Sigmoid colon (tissue), 7 donors: ENCODE results near the gene SLC25A13. TPM values are rescaled to one million over a fixed set of nuclear protein-coding genes. Genes with fewer than 3 reads are reported as not detected.
"Not testable (repeated sequence)": the region's sequence is repeated elsewhere in the genome, so short reads cannot be mapped to it uniquely, and the experiment has no call there.

ENCODE experiments used
- DNase-seq: peaks from one replicate; pipeline ENCODE4 v3.0.0-alpha.2; 2019
- H3K27ac ChIP-seq, 4 donors: fragments of 200-600 bp; sonication (generic); one replicate each; pipeline ENCODE4 v1.5.1; 2016 to 2019; ENCODE audit warnings: mild to moderate bottlenecking in 1 of 4
- H3K27me3 ChIP-seq, 3 donors: fragments of 200-600 bp; sonication (generic); one replicate each; pipeline ENCODE4 v1.5.1; 2019; ENCODE audit warnings: mild to moderate bottlenecking in 1 of 3
- H3K36me3 ChIP-seq, 4 donors: fragments of 200-600 bp; sonication (generic); one replicate each; pipeline ENCODE4 v1.5.1; 2016 to 2019
- H3K4me1 ChIP-seq, 4 donors: fragments of 200-600 bp; sonication (generic); one replicate each; pipeline ENCODE4 v1.5.1; 2017 to 2019
- H3K4me3 ChIP-seq, 4 donors: fragments of 200-600 bp; sonication (generic); one replicate each; pipeline ENCODE4 v1.5.1; 2017 to 2019; ENCODE audit warnings: mild to moderate bottlenecking in 2 of 4, moderate library complexity in 1 of 4
- H3K9me3 ChIP-seq, 4 donors: fragments of 200-600 bp in 3 of 4; sonication (generic) in 3 of 4; one replicate each; pipeline versions ENCODE4 v1.5.1 to v1.6.1; 2013 to 2019
- EP300 ChIP-seq, 4 donors: sonication (generic); formaldehyde crosslinking; IDR thresholded peaks; one replicate each; pipeline ENCODE4 v1.6.1; 2017; ENCODE audit warnings: antibody characterized with exemption in 4 of 4
- POLR2A ChIP-seq, 2 donors: fragments of 450-650 bp; IDR thresholded peaks; one replicate each; pipeline ENCODE4 v1.6.1; 2016; ENCODE audit warnings: antibody characterized with exemption in 2 of 2, mild to moderate bottlenecking in 2 of 2, moderate library complexity in 2 of 2
- POLR2AphosphoS5 ChIP-seq, 4 donors: sonication (generic); formaldehyde crosslinking; IDR thresholded peaks; one replicate each; pipeline ENCODE4 v1.6.1; 2017; ENCODE audit warnings: antibody characterized with exemption in 4 of 4
- WGBS, 2 donors: extraction: QIAGEN DNeasy Blood & Tissue Kit; methylation state at CpG; one replicate each; pipeline ENCODE4 v1.1.7; 2013; 5-methylcytosine and 5-hydroxymethylcytosine counted together
- intact Hi-C: fragments of 100-400 bp; cut with DNase I; formaldehyde crosslinking; loops from one replicate; pipeline ENCODE4 v1.15.1; 2023
- polyA plus RNA-seq, 3 donors: library from polyadenylated mRNA; stranded (reverse); fragments of 200-250 nt; gene quantifications; one replicate each; pipeline ENCODE4 v1.2.3, GENCODE V29; 2013
- total RNA-seq, 4 donors: library from RNA; depleted of rRNA; stranded (reverse); fragments of >200 nt; gene quantifications; one replicate each; pipeline ENCODE4 v1.1.0, GENCODE V29; 2016
- TF ChIP-seq, protein P1 (sequence below), 4 experiments: fragments of 450-650 bp in 3 of 4; fragments of 200-600 bp in 1 of 4; IDR thresholded peaks; one replicate each; pipeline ENCODE4 v1.5.1; 2016 to 2019; ENCODE audit warnings: antibody characterized with exemption in 4 of 4, mild to moderate bottlenecking in 3 of 4, moderate library complexity in 2 of 4
- donor health status: healthy with polysubstance abuse.
- donor health status: Bipolar disorder and iron deficiency.
- donor health status: healthy.

SLC25A13 gene
- total and polyA plus RNA-seq, 7 donors = 10.7 to 33.0 (median 20.8) TPM

DNA sequence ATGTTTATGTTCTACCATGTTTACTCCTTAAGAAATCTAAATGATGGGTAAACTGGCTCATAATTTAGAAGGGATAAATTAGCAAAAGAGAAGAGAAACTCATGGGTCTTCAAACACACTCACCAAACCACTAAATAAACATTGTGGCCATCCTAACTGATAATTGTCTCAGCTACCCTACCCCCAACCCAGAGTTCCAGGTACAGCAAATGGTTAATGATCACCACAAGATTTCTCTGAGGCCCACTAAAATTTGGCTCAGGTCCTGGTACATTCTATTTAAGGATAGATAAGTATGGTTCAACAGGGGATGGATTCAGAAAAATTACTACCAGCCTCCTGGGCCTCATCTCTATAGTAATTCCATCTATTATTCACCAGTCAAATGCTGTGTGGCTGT, 21.4 kb downstream of the SLC25A13 start:
- Histone ChIP-seq H3K27me3 (no peaks in the 10 kb centered on the region), H3K4me1 (peaks cover 0 to 4% (median 2%) of the 10 kb centered on the region in 4 donors)
- intact Hi-C loops = no loop called here

GRCh38 chr7:96299496-96299895, 22.4 kb downstream of the SLC25A13 start:
- no peaks in the 10 kb centered on the region for H3K27me3 ChIP-seq
- peaks cover 0 to 14% (median 0%) of the 10 kb centered on the region in 4 donors for H3K36me3 ChIP-seq
- no peak for DNase-seq
- peaks cover 0 to 4% (median 2%) of the 10 kb centered on the region in 4 donors for H3K4me1 ChIP-seq
- no peaks in the 10 kb centered on the region for H3K9me3 ChIP-seq
- intact Hi-C loops = no loop called here
- H3K27ac ChIP-seq = no peak overlapping the region
- 93 to 96% methylated on average over 1 of the region's 1 CpG for WGBS, 2 donors
- H3K4me3 ChIP-seq = no peak overlapping the region
- TF ChIP-seq EP300 (IDR thresholded peaks at IDR 0.05) = no peak
- TF ChIP-seq POLR2AphosphoS5 (IDR thresholded peaks at IDR 0.05) = no peak
- TF ChIP-seq, protein P1, sequence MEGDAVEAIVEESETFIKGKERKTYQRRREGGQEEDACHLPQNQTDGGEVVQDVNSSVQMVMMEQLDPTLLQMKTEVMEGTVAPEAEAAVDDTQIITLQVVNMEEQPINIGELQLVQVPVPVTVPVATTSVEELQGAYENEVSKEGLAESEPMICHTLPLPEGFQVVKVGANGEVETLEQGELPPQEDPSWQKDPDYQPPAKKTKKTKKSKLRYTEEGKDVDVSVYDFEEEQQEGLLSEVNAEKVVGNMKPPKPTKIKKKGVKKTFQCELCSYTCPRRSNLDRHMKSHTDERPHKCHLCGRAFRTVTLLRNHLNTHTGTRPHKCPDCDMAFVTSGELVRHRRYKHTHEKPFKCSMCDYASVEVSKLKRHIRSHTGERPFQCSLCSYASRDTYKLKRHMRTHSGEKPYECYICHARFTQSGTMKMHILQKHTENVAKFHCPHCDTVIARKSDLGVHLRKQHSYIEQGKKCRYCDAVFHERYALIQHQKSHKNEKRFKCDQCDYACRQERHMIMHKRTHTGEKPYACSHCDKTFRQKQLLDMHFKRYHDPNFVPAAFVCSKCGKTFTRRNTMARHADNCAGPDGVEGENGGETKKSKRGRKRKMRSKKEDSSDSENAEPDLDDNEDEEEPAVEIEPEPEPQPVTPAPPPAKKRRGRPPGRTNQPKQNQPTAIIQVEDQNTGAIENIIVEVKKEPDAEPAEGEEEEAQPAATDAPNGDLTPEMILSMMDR (IDR thresholded peaks at IDR 0.05) = no peak
- TF ChIP-seq POLR2A (IDR thresholded peaks at IDR 0.05) = no peak

More for the DNA sequence above, 21.4 kb downstream of the SLC25A13 start:
- Histone ChIP-seq H3K36me3 (peaks cover 0 to 9% (median 0%) of the 10 kb centered on the region in 4 donors), H3K4me3 (no peak overlapping the region), H3K27ac (no peak overlapping the region), H3K9me3 (no peaks in the 10 kb centered on the region)
- no peak for DNase-seq
- TF ChIP-seq EP300 (IDR thresholded peaks at IDR 0.05) (no peak), POLR2AphosphoS5 (IDR thresholded peaks at IDR 0.05) (no peak), POLR2A (IDR thresholded peaks at IDR 0.05) (no peak)
- TF ChIP-seq, protein P1 (IDR thresholded peaks at IDR 0.05) = no peak

- Histone ChIP-seq H3K36me3 (peaks cover 0 to 14% (median 0%) of the 10 kb centered on the region in 4 donors), H3K4me1 (peaks cover 0 to 4% (median 2%) of the 10 kb centered on the region in 4 donors), H3K27ac (no peak overlapping the region), H3K9me3 (no peaks in the 10 kb centered on the region), H3K27me3 (no peaks in the 10 kb centered on the region), H3K4me3 (no peak overlapping the region)
- intact Hi-C loops = no loop called here
- DNase-seq = no peak
- TF ChIP-seq, protein P1 (IDR thresholded peaks at IDR 0.05) = no peak
- no peak for TF ChIP-seq EP300 (IDR thresholded peaks at IDR 0.05)
- TF ChIP-seq POLR2AphosphoS5 (IDR thresholded peaks at IDR 0.05) = no peak
- no peak for TF ChIP-seq POLR2A (IDR thresholded peaks at IDR 0.05)
Measured at GRCh38 chr7:96297876-96298275, 24.0 kb downstream of the SLC25A13 start.

- H3K4me3 ChIP-seq, intact Hi-C loops, H3K27me3 ChIP-seq, H3K27ac ChIP-seq, DNase-seq, H3K4me1 ChIP-seq, H3K9me3 ChIP-seq: not testable (repeated sequence)
- peaks cover 0 to 14% (median 0%) of the 10 kb centered on the region in 4 donors for H3K36me3 ChIP-seq
- 95% methylated on average over 5 of the region's 5 CpGs for WGBS, 2 donors
Measured at GRCh38 chr7:96297446-96297845, 24.5 kb downstream of the SLC25A13 start.

- DNase-seq, H3K27me3 ChIP-seq, H3K9me3 ChIP-seq, H3K27ac ChIP-seq, H3K4me1 ChIP-seq, H3K4me3 ChIP-seq, intact Hi-C loops: not testable (repeated sequence)
- peaks cover 0 to 14% (median 0%) of the 10 kb centered on the region in 4 donors for H3K36me3 ChIP-seq
- WGBS, 2 donors = 83 to 96% methylated on average over 3 to 4 of the region's 4 CpGs
Measured at GRCh38 chr7:96293911-96294310, 28.0 kb downstream of the SLC25A13 start.

DNA sequence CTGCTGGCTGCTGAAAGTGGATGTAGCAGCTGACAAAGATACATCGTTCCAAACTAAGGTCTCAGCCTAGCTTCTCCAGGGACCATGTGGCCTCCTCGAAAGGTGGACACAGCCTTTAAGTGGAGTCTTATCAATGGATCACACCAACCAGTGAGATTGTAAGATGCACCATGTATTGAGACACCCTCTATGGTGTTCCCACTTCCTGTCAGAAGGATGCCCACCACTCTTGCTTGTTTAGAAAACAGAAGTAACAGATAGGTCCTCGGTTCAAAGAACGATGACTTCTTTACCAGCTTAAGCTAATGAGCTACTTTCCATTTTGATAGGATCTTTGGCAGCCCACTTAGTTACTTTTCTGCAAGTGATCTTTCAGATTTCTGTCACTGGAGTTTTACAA, 34.3 kb downstream of the SLC25A13 start:
- 89 to 94% methylated on average over 4 of the region's 4 CpGs for WGBS, 2 donors
- no peak overlapping the region for H3K27ac ChIP-seq
- H3K36me3 ChIP-seq = no peaks in the 10 kb centered on the region
- H3K4me1 ChIP-seq = peaks cover 0 to 11% (median 0%) of the 10 kb centered on the region in 4 donors
- TF ChIP-seq POLR2A (IDR thresholded peaks at IDR 0.05) (no peak), EP300 (IDR thresholded peaks at IDR 0.05) (no peak), POLR2AphosphoS5 (IDR thresholded peaks at IDR 0.05) (no peak)
- intact Hi-C loops = no loop called here
- no peaks in the 10 kb centered on the region for H3K27me3 ChIP-seq
- H3K4me3 ChIP-seq = no peak overlapping the region
- DNase-seq = no peak
- H3K9me3 ChIP-seq = no peaks in the 10 kb centered on the region
